ENCODE data around the gene METTL9.

GRCh38 chr16:21683184-21683583, 83.8 kb downstream of the METTL9 start:
- TF ChIP-seq CTCF (conservative IDR thresholded peaks at IDR 0.05 in 1 of 2, IDR thresholded peaks at IDR 0.05 in 1 of 2; ENCODE audit: low read depth in 1 of 2, low read length in 2 of 2): no peak
- TF ChIP-seq EZH2 (IDR thresholded peaks at IDR 0.05; ENCODE audit: low read length, missing control alignments): no peak

Data from fibroblast of lung (primary cell).